ENCODE results near the gene COL27A1.

- TF ChIP-seq CTCF (IDR thresholded peaks at IDR 0.05) (no peak), POLR2A (IDR thresholded peaks at IDR 0.05) (no peak), POLR2AphosphoS5 (IDR thresholded peaks at IDR 0.05) (no peak)
These were observed 55.4 kb downstream of the COL27A1 start for GRCh38 chr9:114210691-114211276.
